D721Med (cell line): ENCODE results near the gene DYNLT2B.
"Not testable (repeated sequence)": the region's sequence is repeated elsewhere in the genome, so short reads cannot be mapped to it uniquely, and the experiment has no call there.

Source experiments
- DNase-seq: peaks from one replicate; pipeline ENCODE4 v3.0.0; 2011; ENCODE audit warnings: low spot score; ENCODE audit not compliant: insufficient read length
- FAIRE-seq: peaks from 2 replicates; lab custom pipeline; 2011; peaks lifted over from hg19 to GRCh38; lab: Jason Lieb, UNC
- TF ChIP-seq, protein P1 (sequence below): IDR thresholded peaks from 2 replicates; pipeline ENCODE4 v1.5.1; 2012; ENCODE audit warnings: mild to moderate bottlenecking, control low read depth; ENCODE audit not compliant: insufficient read depth; ENCODE audit errors: missing control alignments

The DYNLT2B gene

GRCh38 chr3:196254376-196255283 lies 63.4 kb downstream of the DYNLT2B start:
- TF ChIP-seq, protein P1, sequence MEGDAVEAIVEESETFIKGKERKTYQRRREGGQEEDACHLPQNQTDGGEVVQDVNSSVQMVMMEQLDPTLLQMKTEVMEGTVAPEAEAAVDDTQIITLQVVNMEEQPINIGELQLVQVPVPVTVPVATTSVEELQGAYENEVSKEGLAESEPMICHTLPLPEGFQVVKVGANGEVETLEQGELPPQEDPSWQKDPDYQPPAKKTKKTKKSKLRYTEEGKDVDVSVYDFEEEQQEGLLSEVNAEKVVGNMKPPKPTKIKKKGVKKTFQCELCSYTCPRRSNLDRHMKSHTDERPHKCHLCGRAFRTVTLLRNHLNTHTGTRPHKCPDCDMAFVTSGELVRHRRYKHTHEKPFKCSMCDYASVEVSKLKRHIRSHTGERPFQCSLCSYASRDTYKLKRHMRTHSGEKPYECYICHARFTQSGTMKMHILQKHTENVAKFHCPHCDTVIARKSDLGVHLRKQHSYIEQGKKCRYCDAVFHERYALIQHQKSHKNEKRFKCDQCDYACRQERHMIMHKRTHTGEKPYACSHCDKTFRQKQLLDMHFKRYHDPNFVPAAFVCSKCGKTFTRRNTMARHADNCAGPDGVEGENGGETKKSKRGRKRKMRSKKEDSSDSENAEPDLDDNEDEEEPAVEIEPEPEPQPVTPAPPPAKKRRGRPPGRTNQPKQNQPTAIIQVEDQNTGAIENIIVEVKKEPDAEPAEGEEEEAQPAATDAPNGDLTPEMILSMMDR: no peak
- DNase-seq (no peak), FAIRE-seq (no peak)

GRCh38 chr3:196251918-196252317 lies 66.1 kb downstream of the DYNLT2B start:
- no peak for FAIRE-seq

DNA sequence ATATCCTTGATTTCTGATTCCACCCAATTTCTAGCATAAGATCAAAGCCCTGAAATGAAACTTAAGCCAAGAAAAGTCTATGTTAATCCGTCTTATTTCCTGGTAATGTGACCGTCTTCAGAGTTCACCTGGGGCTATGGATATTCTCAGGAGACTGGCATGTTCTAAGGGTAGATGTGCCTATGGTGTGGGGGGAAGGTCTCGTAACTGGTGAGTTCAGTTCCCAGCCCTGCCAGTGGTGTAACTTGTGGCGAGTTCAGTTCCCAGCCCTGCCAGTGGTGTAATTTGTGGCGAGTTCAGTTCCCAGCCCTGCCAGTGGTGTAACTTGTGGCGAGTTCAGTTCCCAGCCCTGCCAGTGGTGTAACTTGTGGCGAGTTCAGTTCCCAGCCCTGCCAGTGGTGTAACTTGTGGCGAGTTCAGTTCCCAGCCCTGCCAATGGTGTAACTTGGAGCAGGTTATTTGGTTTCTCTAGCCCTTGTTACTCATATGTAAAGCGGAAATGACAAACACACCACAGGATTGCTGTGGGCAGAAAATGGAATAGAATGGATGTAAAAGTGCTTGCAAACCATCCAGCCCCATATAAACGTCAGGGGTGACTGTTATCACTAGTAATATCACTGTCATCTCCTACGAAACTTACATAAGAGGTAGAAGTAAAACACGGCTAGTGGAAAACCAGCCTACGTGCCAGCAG lies 71.3 kb downstream of the DYNLT2B start:
- TF ChIP-seq, protein P1: no peak
- no peak for DNase-seq
- FAIRE-seq: no peak

More at GRCh38 chr3:196251918-196252317, 66.1 kb downstream of the DYNLT2B start:
- DNase-seq: no peak
- TF ChIP-seq, protein P1: no peak

- FAIRE-seq, DNase-seq: not testable (repeated sequence)
Observed at GRCh38 chr3:196244166-196244565, 73.9 kb downstream of the DYNLT2B start.

GRCh38 chr3:196241704-196242103 lies 76.3 kb downstream of the DYNLT2B start:
- FAIRE-seq (no peak), DNase-seq (no peak)
- TF ChIP-seq, protein P1: no peak
